ENCODE results near the gene ZNRF2.

Gene ZNRF2

DNA sequence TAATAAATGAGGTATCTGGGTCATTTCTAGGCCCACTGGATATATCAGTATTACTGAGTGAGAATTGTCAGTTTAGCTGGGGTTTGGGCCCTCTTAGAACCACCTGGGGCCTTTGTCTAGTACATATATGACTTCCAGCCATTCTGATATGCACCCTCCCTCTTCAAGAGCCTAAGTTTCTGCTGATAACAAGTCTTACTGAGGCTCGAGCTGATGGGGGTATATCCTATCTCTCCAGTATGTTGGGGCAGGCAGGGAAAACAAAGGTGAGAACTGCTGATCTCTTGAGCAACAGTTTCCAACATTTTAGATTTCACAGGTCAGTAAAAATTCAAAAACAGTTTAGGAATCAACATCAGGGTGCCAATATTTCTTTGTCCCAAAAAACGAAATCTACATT is 10.8 kb upstream of the ZNRF2 start:
- TF ChIP-seq CTCF (IDR thresholded peaks at IDR 0.05; ENCODE audit: extremely low read depth, missing control alignments) = no peak
- DNase-seq (ENCODE audit: low spot score) = no peak

DNA sequence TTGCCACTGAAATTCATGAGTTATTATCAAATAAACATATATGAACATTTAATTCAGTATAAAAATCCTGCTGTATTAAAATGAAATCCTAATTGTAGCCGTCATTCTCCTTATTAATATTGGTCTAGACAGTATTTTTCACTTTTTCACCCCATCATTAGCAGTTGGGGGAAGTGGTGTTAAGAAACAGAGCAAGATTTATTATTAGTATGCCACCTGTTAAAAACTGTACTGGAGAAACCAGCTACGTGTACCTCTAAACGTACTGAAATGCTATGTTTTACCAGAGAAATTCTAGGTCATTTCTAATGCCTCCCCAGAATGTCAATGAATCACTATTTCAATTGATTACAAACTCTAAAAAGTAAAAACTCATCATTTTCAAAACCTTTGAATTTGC is 9.8 kb upstream of the ZNRF2 start:
- TF ChIP-seq CTCF (IDR thresholded peaks at IDR 0.05; ENCODE audit: extremely low read depth, missing control alignments) = no peak
- DNase-seq (ENCODE audit: low spot score) = no peak

- peak; percentile 84 for TF ChIP-seq CTCF (IDR thresholded peaks at IDR 0.05; ENCODE audit: extremely low read depth, missing control alignments)
- DNase-seq (ENCODE audit: low spot score) = peak; percentile 49
These were observed 8.0 kb upstream of the ZNRF2 start for GRCh38 chr7:30276203-30276900.

DNA sequence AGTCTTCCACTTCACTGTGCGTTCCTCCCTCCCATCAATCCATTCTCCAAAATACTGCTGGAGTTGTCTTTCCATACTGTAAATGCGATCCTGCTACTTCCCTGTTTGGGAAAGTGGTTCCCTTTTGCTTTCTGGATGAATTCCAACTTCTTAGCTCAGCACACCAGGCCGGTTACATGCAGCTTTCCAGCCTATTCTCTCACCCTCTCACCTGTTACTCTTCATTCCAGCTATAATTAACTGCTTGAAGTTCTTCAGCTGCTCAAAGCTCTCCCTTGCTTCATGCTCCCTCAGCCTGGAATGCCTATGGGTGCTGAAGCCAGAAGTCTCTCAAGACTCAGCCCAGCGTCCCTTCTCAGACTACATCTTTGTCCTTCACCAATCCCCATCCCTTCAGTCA is 6.0 kb upstream of the ZNRF2 start:
- DNase-seq (ENCODE audit: low spot score) = no peak
- TF ChIP-seq CTCF (IDR thresholded peaks at IDR 0.05; ENCODE audit: extremely low read depth, missing control alignments) = no peak

DNA sequence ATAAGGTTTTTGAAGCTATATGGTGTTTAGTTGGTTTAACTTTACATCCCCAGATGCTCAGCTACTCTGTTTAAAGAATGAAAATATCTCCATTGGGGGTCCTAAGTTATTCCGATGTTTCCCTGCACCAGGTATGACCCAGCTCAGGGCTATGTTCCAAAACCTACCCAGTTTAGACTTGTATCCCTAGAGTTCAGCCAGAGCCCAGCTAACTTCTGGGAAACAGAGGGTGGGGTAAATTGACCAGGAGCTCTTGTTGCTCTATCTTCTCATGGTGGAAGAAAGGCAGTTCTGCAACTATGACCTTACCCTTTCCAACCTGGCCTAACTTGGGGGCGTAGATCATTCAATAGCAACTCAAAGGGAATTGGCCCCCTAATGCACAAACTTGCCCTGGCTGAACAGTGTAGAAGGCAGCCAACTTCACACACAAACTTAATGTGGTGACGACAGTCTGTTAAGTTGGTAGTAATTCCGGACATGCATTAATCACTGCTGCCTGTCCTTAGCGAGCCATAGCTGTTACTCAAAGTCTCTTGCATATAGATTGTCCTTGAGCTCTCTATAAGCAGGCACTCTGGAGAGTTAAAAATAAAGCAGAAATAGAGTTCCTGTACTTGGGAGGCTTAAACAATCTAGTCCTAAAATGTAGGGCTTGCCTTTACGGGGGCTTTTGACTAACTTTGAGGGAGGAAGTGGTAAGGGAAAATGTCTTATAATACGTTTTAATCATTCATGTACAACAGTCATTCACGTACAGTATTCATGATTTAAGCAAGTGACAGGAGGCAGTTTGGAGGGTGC is 5.3 kb upstream of the ZNRF2 start:
- TF ChIP-seq CTCF (IDR thresholded peaks at IDR 0.05; ENCODE audit: extremely low read depth, missing control alignments) = no peak
- DNase-seq (ENCODE audit: low spot score) = peak; percentile 10

DNA sequence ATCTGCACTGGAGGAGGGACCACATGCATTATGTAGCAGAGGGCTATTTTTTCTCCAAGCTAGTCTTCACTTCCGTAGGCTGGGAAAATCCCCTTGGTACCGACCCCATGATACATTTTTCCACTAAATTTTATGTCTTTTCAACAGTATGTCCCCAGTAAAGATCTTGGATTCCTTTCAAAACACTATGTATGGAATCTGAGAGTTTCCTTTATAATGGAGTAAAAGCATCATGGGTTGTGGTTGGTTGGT is 4.8 kb upstream of the ZNRF2 start:
- no peak for TF ChIP-seq CTCF (IDR thresholded peaks at IDR 0.05; ENCODE audit: extremely low read depth, missing control alignments)

DNA sequence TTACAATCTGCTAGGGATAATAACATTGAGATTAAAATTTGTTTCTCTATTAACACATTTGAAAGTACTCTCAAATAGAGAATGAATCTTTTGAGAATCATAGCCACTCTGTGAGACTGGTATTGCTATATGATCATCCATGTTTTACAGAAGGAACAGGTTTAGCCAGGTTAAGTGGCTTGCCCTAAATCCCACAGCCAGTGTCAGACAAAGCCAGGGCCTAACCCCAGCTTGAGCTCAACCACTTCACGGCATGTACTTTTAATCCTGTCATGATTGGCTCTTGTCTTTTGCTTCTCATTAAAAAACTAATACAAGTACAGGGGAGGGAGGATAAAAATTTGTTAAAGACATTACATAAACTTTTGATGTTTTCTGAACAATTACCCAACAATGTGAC is 3.8 kb upstream of the ZNRF2 start:
- no peak for DNase-seq (ENCODE audit: low spot score)
- no peak for TF ChIP-seq CTCF (IDR thresholded peaks at IDR 0.05; ENCODE audit: extremely low read depth, missing control alignments)

More for the DNA sequence above, 4.8 kb upstream of the ZNRF2 start:
- no peak for DNase-seq (ENCODE audit: low spot score)
